GM12878 (cell line): ENCODE data around the gene MAST1. TPM values are rescaled to one million over a fixed set of nuclear protein-coding genes. Genes with fewer than 3 reads are reported as not detected.

ENCODE experiments used
- ATF7 ChIP-seq: fragments of 450-650 bp; IDR thresholded peaks from 2 replicates; pipeline ENCODE4 v1.6.1; 2016; ENCODE audit warnings: low read depth, mild to moderate bottlenecking
- BCL3 ChIP-seq: IDR thresholded peaks from 2 replicates; pipeline ENCODE4 v1.6.1; 2011; ENCODE audit warnings: borderline replicate concordance, low read depth, mild to moderate bottlenecking, moderate library complexity, low read length; ENCODE audit not compliant: insufficient read depth, poor library complexity, severe bottlenecking
- CBX5 ChIP-seq: sonication (generic); IDR thresholded peaks from 2 replicates; pipeline ENCODE4 v1.6.1; 2016; ENCODE audit warnings: low read depth, moderate library complexity, mild to moderate bottlenecking, inconsistent platforms
- CEBPB ChIP-seq, 2 experiments: fragments of 150-350 bp in 1 of 2; IDR thresholded peaks; 2 replicates each; pipeline ENCODE4 v1.6.1; 2012 to 2014; ENCODE audit warnings: low read depth in 2 of 2, low read length in 2 of 2, borderline replicate concordance in 1 of 2, inconsistent platforms in 1 of 2
- CHD2 ChIP-seq: IDR thresholded peaks from 2 replicates; pipeline ENCODE4 v1.6.1; 2011; ENCODE audit warnings: low read depth, low read length, improper control_type of control experiment, borderline replicate concordance
- CHD4 ChIP-seq: fragments of 200-600 bp; sonication (generic); IDR thresholded peaks from 2 replicates; pipeline ENCODE4 v1.6.1; 2016; ENCODE audit warnings: mild to moderate bottlenecking
- DPF2 ChIP-seq: fragments of 450-650 bp; IDR thresholded peaks from 2 replicates; pipeline ENCODE4 v1.6.1; 2017; ENCODE audit warnings: mild to moderate bottlenecking
- E4F1 ChIP-seq: fragments of 450-650 bp; IDR thresholded peaks from 2 replicates; pipeline ENCODE4 v1.6.1; 2018; ENCODE audit warnings: borderline replicate concordance, mild to moderate bottlenecking; ENCODE audit not compliant: partially characterized antibody
- GABPA ChIP-seq: IDR thresholded peaks from 2 replicates; pipeline ENCODE4 v1.6.1; 2014; ENCODE audit warnings: antibody characterized with exemption, low read depth, mild to moderate bottlenecking, inconsistent platforms
- GATAD2B ChIP-seq: fragments of 450-650 bp; conservative IDR thresholded peaks from 2 replicates; pipeline ENCODE4 v1.6.1; 2017; ENCODE audit warnings: low read depth, mild to moderate bottlenecking, moderate library complexity
- HCFC1 ChIP-seq: fragments of 150-350 bp; IDR thresholded peaks from 2 replicates; pipeline ENCODE4 v1.6.1; 2014; ENCODE audit warnings: low read length
- IRF5 ChIP-seq: fragments of 450-650 bp; IDR thresholded peaks from 2 replicates; pipeline ENCODE4 v1.6.1; 2017; ENCODE audit warnings: borderline replicate concordance
- KLF5 ChIP-seq: fragments of 450-650 bp; IDR thresholded peaks from 2 replicates; pipeline ENCODE4 v1.6.1; 2014; ENCODE audit warnings: mild to moderate bottlenecking; ENCODE audit not compliant: partially characterized antibody
- MYB ChIP-seq: fragments of 150-350 bp; IDR thresholded peaks from 2 replicates; pipeline ENCODE4 v1.6.1; 2014; ENCODE audit warnings: mild to moderate bottlenecking, low read depth, low read length, borderline replicate concordance
- NR2C1 ChIP-seq: fragments of 450-650 bp; IDR thresholded peaks from 2 replicates; pipeline ENCODE4 v1.6.1; 2017; ENCODE audit warnings: antibody characterized with exemption, mild to moderate bottlenecking, moderate library complexity
- NR2C2 ChIP-seq: IDR thresholded peaks from 2 replicates; pipeline ENCODE4 v1.6.1; 2011; ENCODE audit warnings: borderline replicate concordance, low read depth; ENCODE audit not compliant: control insufficient read depth, insufficient read length
- NRF1 ChIP-seq: conservative IDR thresholded peaks from 2 replicates; pipeline ENCODE4 v1.6.1; 2011; ENCODE audit warnings: mild to moderate bottlenecking, low read depth, low read length, improper control_type of control experiment
- PML ChIP-seq: IDR thresholded peaks from 2 replicates; pipeline ENCODE4 v1.6.1; 2012; ENCODE audit warnings: low read length, inconsistent platforms
- RB1 ChIP-seq: fragments of 450-650 bp; formaldehyde crosslinking; IDR thresholded peaks from 2 replicates; pipeline ENCODE4 v1.6.1; 2017; ENCODE audit warnings: mild to moderate bottlenecking, borderline replicate concordance
- RUNX3 ChIP-seq: IDR thresholded peaks from 2 replicates; pipeline ENCODE4 v1.6.1; 2012; ENCODE audit warnings: low read length, inconsistent platforms
- SKIL ChIP-seq: fragments of 450-650 bp; IDR thresholded peaks from 2 replicates; pipeline ENCODE4 v1.6.1; 2017; ENCODE audit warnings: mild to moderate bottlenecking, low read depth, inconsistent platforms; ENCODE audit not compliant: poor library complexity, severe bottlenecking
- SUZ12 ChIP-seq: fragments of 200-600 bp; sonication (generic); IDR thresholded peaks from one replicate; pipeline ENCODE4 v1.6.1; 2018; ENCODE audit warnings: antibody characterized with exemption, mild to moderate bottlenecking; ENCODE audit not compliant: unreplicated experiment
- TBL1XR1 ChIP-seq: IDR thresholded peaks from 2 replicates; pipeline ENCODE4 v1.6.1; 2012; ENCODE audit warnings: low read depth, low read length, improper control_type of control experiment
- ZZZ3 ChIP-seq: IDR thresholded peaks from 2 replicates; pipeline ENCODE4 v1.6.1; 2011; ENCODE audit warnings: low read depth; ENCODE audit not compliant: control insufficient read depth, insufficient read length
- polyA plus RNA-seq, 11 experiments: library from polyadenylated mRNA; depleted of rRNA in 4 of 11; unstranded in 6 of 11; stranded (reverse) in 5 of 11; fragments of >200 nt; fragmentation: Nextera tagmentation in 4 of 11; fragmentation: Illumina TruSeq in 1 of 11; extraction: Ambion mirVana in 4 of 11; extraction: Trizol in 1 of 11; gene quantifications; 1 replicate in 1 of 11; 2 replicates in 10 of 11; pipeline versions ENCODE4 v1.2.1 to v1.2.3, GENCODE V29; 2011 to 2016; ENCODE audit warnings: inconsistent platforms in 2 of 11, missing spikeins in 2 of 11, low read depth in 1 of 11
- total RNA-seq, 4 experiments: library from RNA; depleted of rRNA in 3 of 4; stranded (reverse); fragments of >200 nt in 3 of 4; fragmentation: Illumina TruSeq in 1 of 4; extraction: Trizol in 1 of 4; gene quantifications; 2 replicates each; pipeline versions ENCODE4 v1.2.1 to v1.2.3, GENCODE V29; 2013 to 2021

The MAST1 gene
- total and polyA plus RNA-seq, 10 of the 15 experiments (the other 5 are each of a cell fraction or from before 2014, with no cell fraction given): 0.08 to 0.79 (median 0.44) TPM; not detected in 1

- TF ChIP-seq IRF5: no peak
- no peak for TF ChIP-seq ZZZ3
- TF ChIP-seq RUNX3: no peak
- no peak for TF ChIP-seq TBL1XR1
- peak; percentile 60 for TF ChIP-seq GATAD2B
- no peak for TF ChIP-seq NRF1
- TF ChIP-seq CEBPB (IDR thresholded peaks at IDR 0.05; ENCODE audit: borderline replicate concordance in 1 of 2, low read depth in 2 of 2, low read length in 2 of 2): no peak
- TF ChIP-seq NR2C1: peak; percentile 80
- no peak for TF ChIP-seq CBX5
- TF ChIP-seq ATF7: no peak
- no peak for TF ChIP-seq HCFC1
- no peak for TF ChIP-seq MYB
- no peak for TF ChIP-seq SKIL
- no peak for TF ChIP-seq E4F1
- TF ChIP-seq BCL3: no peak
- no peak for TF ChIP-seq KLF5
- TF ChIP-seq DPF2: 0 out of 2 replicates have a peak, but pooled peaks have one; percentile 69
- TF ChIP-seq RB1: no peak
- no peak for TF ChIP-seq GABPA
- TF ChIP-seq CHD2: 0 out of 2 replicates have a peak, but pooled peaks have one; percentile 10
- no peak for TF ChIP-seq PML
- TF ChIP-seq CHD4: no peak
- no peak for TF ChIP-seq SUZ12
- TF ChIP-seq NR2C2: no peak
Observed at GRCh38 chr19:12792051-12792852, 46.1 kb upstream of the MAST1 start (continued).
